SK-N-DZ (cell line): Measurements from ENCODE around the gene POP5.

Experiments
- DNase-seq: peaks from one replicate; pipeline ENCODE4 v3.0.0-alpha.2; 2015; ENCODE audit warnings: low spot score

Gene POP5

GRCh38 chr12:120590741-120591407, 9.7 kb upstream of the POP5 start:
- no peak for DNase-seq

- no peak for DNase-seq
Observed at GRCh38 chr12:120588948-120589930, 8.0 kb upstream of the POP5 start.

GRCh38 chr12:120588371-120588770, 7.2 kb upstream of the POP5 start:
- no peak for DNase-seq

- no peak for DNase-seq
Observed at GRCh38 chr12:120586860-120587259, 5.7 kb upstream of the POP5 start.

- no peak for DNase-seq
Observed at GRCh38 chr12:120586206-120586605, 5.0 kb upstream of the POP5 start.

- peak; percentile 11 for DNase-seq
Observed at GRCh38 chr12:120584343-120585149, 3.3 kb upstream of the POP5 start.

- DNase-seq, result peak; percentile 61
Observed at GRCh38 chr12:120583478-120584030, 2.4 kb upstream of the POP5 start.

- no peak for DNase-seq
Observed at GRCh38 chr12:120581998-120582397, 796 bp upstream of the POP5 start.

- no peak for DNase-seq
Observed at GRCh38 chr12:120579179-120579578, 2.0 kb downstream of the POP5 start.

GRCh38 chr12:120574106-120574505, 7.1 kb downstream of the POP5 start:
- DNase-seq, result no peak

- DNase-seq, result no peak
Observed at GRCh38 chr12:120573560-120573959, 7.6 kb downstream of the POP5 start.

GRCh38 chr12:120571299-120571698, 9.9 kb downstream of the POP5 start:
- no peak for DNase-seq

GRCh38 chr12:120563495-120563894, 17.7 kb downstream of the POP5 start:
- no peak for DNase-seq

- no peak for DNase-seq
Observed at GRCh38 chr12:120562906-120563305, 18.3 kb downstream of the POP5 start.

- DNase-seq, result no peak
Observed at GRCh38 chr12:120557589-120557988, 23.6 kb downstream of the POP5 start.

GRCh38 chr12:120554678-120555077, 26.5 kb downstream of the POP5 start:
- no peak for DNase-seq

- no peak for DNase-seq
Observed at GRCh38 chr12:120546050-120546386, 35.2 kb downstream of the POP5 start.

- no peak for DNase-seq
Observed at GRCh38 chr12:120544691-120545090, 36.5 kb downstream of the POP5 start.

GRCh38 chr12:120542166-120542565, 39.0 kb downstream of the POP5 start:
- no peak for DNase-seq

GRCh38 chr12:120540445-120540844, 40.8 kb downstream of the POP5 start:
- DNase-seq, result no peak

- no peak for DNase-seq
Observed at GRCh38 chr12:120539303-120539702, 41.9 kb downstream of the POP5 start.
